Peyer's patch (tissue), 4 donors: ENCODE results near the gene GTF3C1. TPM values are rescaled to one million over a fixed set of nuclear protein-coding genes. Genes with fewer than 3 reads are reported as not detected.

Experiments used
- DNase-seq, 3 donors: peaks; one replicate each; pipeline ENCODE4 v3.0.0-alpha.2; 2017 to 2019
- H3K27ac ChIP-seq, 4 donors: fragments of 200-600 bp; sonication (generic); one replicate each; pipeline ENCODE4 v1.5.1; 2016 to 2019
- H3K27me3 ChIP-seq, 2 donors: fragments of 200-600 bp; sonication (generic); one replicate each; pipeline ENCODE4 v1.5.1; 2019
- H3K36me3 ChIP-seq, 3 donors: fragments of 200-600 bp; sonication (generic); one replicate each; pipeline ENCODE4 v1.5.1; 2016 to 2019
- H3K4me1 ChIP-seq, 4 donors: fragments of 200-600 bp; sonication (generic); one replicate each; pipeline ENCODE4 v1.5.1; 2016 to 2019
- H3K4me3 ChIP-seq, 4 donors: fragments of 200-600 bp; sonication (generic); 1 replicate in 3 of 4; 2 replicates in 1 of 4; pipeline ENCODE4 v1.5.1; 2016 to 2019; ENCODE audit warnings: mild to moderate bottlenecking in 1 of 4
- H3K9me3 ChIP-seq, 4 donors: fragments of 200-600 bp; sonication (generic); one replicate each; pipeline ENCODE4 v1.5.1; 2016 to 2019; ENCODE audit warnings: mild to moderate bottlenecking in 1 of 4
- CTCF ChIP-seq, 6 experiments: fragments of 450-650 bp in 4 of 6; fragments of 200-600 bp in 2 of 6; sonication (generic) in 1 of 6; IDR thresholded peaks; one replicate each; pipeline ENCODE4 v1.5.1; 2017 to 2019; ENCODE audit warnings: antibody characterized with exemption in 6 of 6, mild to moderate bottlenecking in 3 of 6, moderate library complexity in 1 of 6
- POLR2A ChIP-seq, 2 donors: fragments of 450-650 bp; IDR thresholded peaks; one replicate each; pipeline ENCODE4 v1.5.1; 2017; ENCODE audit warnings: antibody characterized with exemption in 2 of 2, mild to moderate bottlenecking in 2 of 2, moderate library complexity in 2 of 2
- total RNA-seq, 4 donors: library from RNA; depleted of rRNA; stranded (reverse); fragments of >200 nt; gene quantifications; one replicate each; pipeline ENCODE4 v1.1.0, GENCODE V29; 2016

The GTF3C1 gene
- total RNA-seq, 4 donors from 2014 or later: 49.6 to 80.1 (median 73.0) TPM

GRCh38 chr16:27424772-27425498 is 124.8 kb downstream of the GTF3C1 start:
- peaks cover 0 to 1% (median 0%) of the 10 kb centered on the region in 4 donors for H3K4me1 ChIP-seq
- H3K27ac ChIP-seq: no peak overlapping the region
- peak in 1 of 3 donors; percentile 6 for DNase-seq
- no peaks in the 10 kb centered on the region for H3K27me3 ChIP-seq
- H3K4me3 ChIP-seq: no peak overlapping the region
- H3K9me3 ChIP-seq: peaks cover 0 to 3% (median 0%) of the 10 kb centered on the region in 4 donors
- TF ChIP-seq POLR2A (IDR thresholded peaks at IDR 0.05): no peak
- TF ChIP-seq CTCF (IDR thresholded peaks at IDR 0.05): no peak
- no peaks in the 10 kb centered on the region for H3K36me3 ChIP-seq

- TF ChIP-seq CTCF (IDR thresholded peaks at IDR 0.05) (no peak), POLR2A (IDR thresholded peaks at IDR 0.05) (no peak)
- Histone ChIP-seq H3K27me3 (no peaks in the 10 kb centered on the region), H3K36me3 (no peaks in the 10 kb centered on the region), H3K4me1 (no peaks in the 10 kb centered on the region), H3K4me3 (no peak overlapping the region), H3K9me3 (peaks cover 0 to 3% (median 0%) of the 10 kb centered on the region in 4 donors), H3K27ac (no peak overlapping the region)
- no peak for DNase-seq
Measured at GRCh38 chr16:27421961-27422740, 127.6 kb downstream of the GTF3C1 start.

- no peak overlapping the region for H3K4me3 ChIP-seq
Measured at GRCh38 chr16:27417047-27417671, 132.6 kb downstream of the GTF3C1 start.

GRCh38 chr16:27414788-27415431 is 134.8 kb downstream of the GTF3C1 start:
- no peaks in the 10 kb centered on the region for H3K27me3 ChIP-seq
- H3K4me1 ChIP-seq: no peaks in the 10 kb centered on the region
- H3K4me3 ChIP-seq: no peak overlapping the region
- no peak for DNase-seq
- H3K27ac ChIP-seq: no peak overlapping the region
- TF ChIP-seq POLR2A (IDR thresholded peaks at IDR 0.05) (no peak), CTCF (IDR thresholded peaks at IDR 0.05) (no peak)
- no peaks in the 10 kb centered on the region for H3K9me3 ChIP-seq
- no peaks in the 10 kb centered on the region for H3K36me3 ChIP-seq

More at GRCh38 chr16:27417047-27417671, 132.6 kb downstream of the GTF3C1 start:
- Histone ChIP-seq H3K9me3 (no peaks in the 10 kb centered on the region), H3K27me3 (no peaks in the 10 kb centered on the region), H3K4me1 (no peaks in the 10 kb centered on the region), H3K36me3 (no peaks in the 10 kb centered on the region), H3K27ac (no peak overlapping the region)
- TF ChIP-seq CTCF (IDR thresholded peaks at IDR 0.05) (no peak), POLR2A (IDR thresholded peaks at IDR 0.05) (no peak)
- no peak for DNase-seq

GRCh38 chr16:27413956-27414355 is 135.8 kb downstream of the GTF3C1 start:
- no peaks in the 10 kb centered on the region for H3K9me3 ChIP-seq
- no peaks in the 10 kb centered on the region for H3K36me3 ChIP-seq
- no peak for DNase-seq
- H3K4me3 ChIP-seq: no peak overlapping the region
- no peaks in the 10 kb centered on the region for H3K4me1 ChIP-seq
- no peak overlapping the region for H3K27ac ChIP-seq
- H3K27me3 ChIP-seq: no peaks in the 10 kb centered on the region
- TF ChIP-seq POLR2A (IDR thresholded peaks at IDR 0.05) (no peak), CTCF (IDR thresholded peaks at IDR 0.05) (no peak)
